Left lung (tissue), 10 donors: ENCODE data around the gene KCTD8. TPM values are rescaled to one million over a fixed set of nuclear protein-coding genes. Genes with fewer than 3 reads are reported as not detected.

Source experiments
- ATAC-seq: fragments of 200-7000 bp; cut with Tn5 transposase; one replicate; pipeline ENCODE4 v1.9.1; 2020; ENCODE audit warnings: moderate library complexity
- DNase-seq, 4 donors: peaks; one replicate each; pipeline ENCODE4 v3.0.0-alpha.2; 2013 to 2020
- H3K27ac ChIP-seq, 2 donors: fragments of 200-600 bp; sonication (generic) in 1 of 2; one replicate each; pipeline versions ENCODE4 v1.5.0 to v1.8.0; 2020 to 2021
- H3K27me3 ChIP-seq, 2 donors: fragments of 200-600 bp; sonication (generic) in 1 of 2; one replicate each; pipeline versions ENCODE4 v1.5.0 to v1.8.0; 2020 to 2021
- H3K36me3 ChIP-seq, 2 donors: fragments of 200-600 bp; sonication (generic) in 1 of 2; one replicate each; pipeline versions ENCODE4 v1.5.0 to v1.8.0; 2020 to 2021
- H3K4me1 ChIP-seq, 2 donors: fragments of 200-600 bp; one replicate each; pipeline ENCODE4 v1.8.0; 2021
- H3K4me3 ChIP-seq, 2 donors: fragments of 200-600 bp; sonication (generic) in 1 of 2; one replicate each; pipeline versions ENCODE4 v1.5.0 to v1.8.0; 2020 to 2021; ENCODE audit warnings: mild to moderate bottlenecking in 1 of 2
- H3K9me3 ChIP-seq, 2 donors: fragments of 200-600 bp; sonication (generic) in 1 of 2; one replicate each; pipeline versions ENCODE4 v1.5.0 to v1.8.0; 2020 to 2021
- intact Hi-C, 2 donors: fragments of 100-400 bp; cut with DNase I; formaldehyde crosslinking; loops; one replicate each; pipeline versions ENCODE4 v1.11.2 to v1.14.2; 2022
- polyA plus RNA-seq, 6 donors: library from polyadenylated mRNA; unstranded; fragments of 120-200 nt; gene quantifications; one replicate each; pipeline ENCODE4 v1.2.1, GENCODE V29; 2013; ENCODE audit not compliant: insufficient read length in 6 of 6
- total RNA-seq, 2 donors: library from RNA; stranded (reverse); fragmentation: NEBNext Ultra II Directional; extraction: Animal tissue kit (Norgen Biotek cat#: 25700); gene quantifications; one replicate each; pipeline ENCODE4 v1.2.1, GENCODE V29; 2021
- TF ChIP-seq, protein P1 (sequence below), 2 donors: fragments of 200-600 bp; sonication (generic) in 1 of 2; IDR thresholded peaks; one replicate each; pipeline versions ENCODE4 v1.5.0 to v1.8.0; 2021; ENCODE audit warnings: antibody characterized with exemption in 2 of 2
- donor health status: DM: no; HTN: yes; CAD: no.
- donor health status: DM: no; HTN: no; CAD: no.

Gene KCTD8
- total and polyA plus RNA-seq, 8 donors = 0.08 to 0.23 (median 0.19) TPM; not detected in 2

DNA sequence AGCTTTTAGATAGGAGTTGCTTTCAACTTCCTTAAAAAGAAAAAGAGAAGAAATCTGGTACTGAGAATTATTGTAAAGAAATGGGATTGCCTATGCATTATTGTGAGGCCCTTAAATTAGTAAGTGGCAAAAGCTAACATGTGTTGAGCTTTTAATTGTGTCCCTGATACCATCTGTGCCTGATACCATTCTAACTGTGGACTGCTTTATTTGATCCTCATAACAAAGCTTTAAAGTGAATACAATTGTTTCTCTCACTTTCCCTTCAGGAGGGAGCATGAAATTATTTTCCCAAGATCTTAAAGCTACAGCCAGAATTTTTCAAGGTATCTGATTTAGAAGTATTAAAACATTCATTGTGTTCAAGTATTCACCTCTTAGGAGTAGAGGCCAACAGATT is 9.9 kb downstream of the KCTD8 start:
- DNase-seq (no peak), ATAC-seq (no peak)
- H3K4me1 ChIP-seq = no peaks in the 10 kb centered on the region
- H3K27me3 ChIP-seq = peaks cover 0 to under 1% of the 10 kb centered on the region in 2 donors
- no peaks in the 10 kb centered on the region for H3K9me3 ChIP-seq
- H3K4me3 ChIP-seq = no peak overlapping the region
- no peaks in the 10 kb centered on the region for H3K36me3 ChIP-seq
- H3K27ac ChIP-seq = no peak overlapping the region
- intact Hi-C loops = no loop called here
- TF ChIP-seq, protein P1, sequence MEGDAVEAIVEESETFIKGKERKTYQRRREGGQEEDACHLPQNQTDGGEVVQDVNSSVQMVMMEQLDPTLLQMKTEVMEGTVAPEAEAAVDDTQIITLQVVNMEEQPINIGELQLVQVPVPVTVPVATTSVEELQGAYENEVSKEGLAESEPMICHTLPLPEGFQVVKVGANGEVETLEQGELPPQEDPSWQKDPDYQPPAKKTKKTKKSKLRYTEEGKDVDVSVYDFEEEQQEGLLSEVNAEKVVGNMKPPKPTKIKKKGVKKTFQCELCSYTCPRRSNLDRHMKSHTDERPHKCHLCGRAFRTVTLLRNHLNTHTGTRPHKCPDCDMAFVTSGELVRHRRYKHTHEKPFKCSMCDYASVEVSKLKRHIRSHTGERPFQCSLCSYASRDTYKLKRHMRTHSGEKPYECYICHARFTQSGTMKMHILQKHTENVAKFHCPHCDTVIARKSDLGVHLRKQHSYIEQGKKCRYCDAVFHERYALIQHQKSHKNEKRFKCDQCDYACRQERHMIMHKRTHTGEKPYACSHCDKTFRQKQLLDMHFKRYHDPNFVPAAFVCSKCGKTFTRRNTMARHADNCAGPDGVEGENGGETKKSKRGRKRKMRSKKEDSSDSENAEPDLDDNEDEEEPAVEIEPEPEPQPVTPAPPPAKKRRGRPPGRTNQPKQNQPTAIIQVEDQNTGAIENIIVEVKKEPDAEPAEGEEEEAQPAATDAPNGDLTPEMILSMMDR (IDR thresholded peaks at IDR 0.05) = no peak

DNA sequence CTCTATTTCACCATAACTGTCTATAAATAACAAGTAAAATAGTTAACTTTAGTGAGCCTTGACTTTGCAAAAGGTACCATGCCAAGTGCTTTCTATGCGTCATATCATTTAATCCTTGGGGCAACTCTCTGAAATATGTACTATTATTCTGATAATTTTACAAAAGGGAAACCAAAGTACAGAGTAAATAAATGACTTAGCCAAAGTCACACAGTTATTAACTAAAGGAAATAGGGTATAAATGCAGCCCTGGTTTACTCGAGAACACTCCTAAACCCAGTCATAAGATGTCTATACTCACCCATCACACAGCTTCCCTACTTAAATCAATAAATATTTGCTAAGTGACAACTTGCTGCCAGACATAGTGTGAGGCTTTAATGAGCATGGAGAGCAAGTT is 14.4 kb downstream of the KCTD8 start:
- DNase-seq = no peak
- Histone ChIP-seq H3K27ac (no peak overlapping the region), H3K36me3 (no peaks in the 10 kb centered on the region), H3K27me3 (no peaks in the 10 kb centered on the region), H3K4me1 (no peaks in the 10 kb centered on the region), H3K9me3 (no peaks in the 10 kb centered on the region), H3K4me3 (no peak overlapping the region)
- no peak for ATAC-seq
- intact Hi-C loops = no loop called here
- TF ChIP-seq, protein P1 (IDR thresholded peaks at IDR 0.05) = no peak

DNA sequence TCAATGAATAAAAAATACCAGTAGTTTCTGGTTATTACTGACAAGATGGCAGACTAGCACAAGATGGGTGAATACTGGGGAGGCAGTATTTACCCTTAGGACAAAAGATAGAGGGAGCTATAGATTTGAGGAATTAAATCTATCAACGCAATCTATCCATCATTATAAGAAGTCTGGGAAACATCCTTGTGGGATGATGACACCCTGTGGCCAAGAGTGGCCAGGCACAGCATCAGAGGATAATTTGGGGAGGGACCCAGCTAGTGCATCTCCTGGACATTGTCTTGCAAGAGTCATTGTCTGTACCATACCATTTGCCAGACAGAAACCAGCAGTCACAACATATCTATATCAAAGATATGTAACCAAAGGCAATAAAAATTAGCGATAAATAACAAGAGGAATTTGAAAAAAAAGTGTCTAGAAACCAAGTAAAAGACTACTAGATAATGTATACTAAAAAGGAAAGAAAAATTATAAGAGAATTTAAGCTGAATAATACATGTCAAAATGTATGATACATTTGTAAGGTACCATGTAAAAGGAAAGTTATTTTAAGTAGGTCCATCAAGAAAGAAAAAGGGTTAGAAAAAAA is 22.9 kb downstream of the KCTD8 start:
- intact Hi-C loops = no loop called here
- Histone ChIP-seq H3K4me1 (no peaks in the 10 kb centered on the region), H3K4me3 (no peak overlapping the region), H3K9me3 (no peaks in the 10 kb centered on the region), H3K27me3 (no peaks in the 10 kb centered on the region), H3K36me3 (no peaks in the 10 kb centered on the region), H3K27ac (no peak overlapping the region)
- ATAC-seq (no peak), DNase-seq (peak in 1 of 4 donors; percentile 3)
- TF ChIP-seq, protein P1 (IDR thresholded peaks at IDR 0.05) = no peak

DNA sequence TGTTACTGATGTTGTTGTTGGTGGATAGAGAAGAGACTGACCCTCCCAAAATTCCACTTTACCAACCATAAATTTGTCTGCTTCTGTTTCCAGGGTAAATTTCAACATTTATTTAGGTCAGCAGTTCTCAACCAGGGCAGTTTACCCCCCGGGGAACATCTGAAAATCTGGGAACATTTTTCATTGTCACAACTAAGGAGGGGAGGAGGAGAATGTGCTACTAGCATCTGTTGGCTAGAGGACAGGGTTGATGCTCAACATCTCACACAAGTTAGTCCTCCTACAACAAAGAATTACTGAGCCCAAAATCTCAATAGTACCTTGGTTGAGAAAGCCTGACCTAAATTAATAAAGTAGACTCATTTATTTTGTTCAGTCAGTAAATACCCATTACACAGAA is 25.7 kb downstream of the KCTD8 start:
- TF ChIP-seq, protein P1 (IDR thresholded peaks at IDR 0.05) = no peak
- ATAC-seq (no peak), DNase-seq (no peak)
- Histone ChIP-seq H3K4me3 (no peak overlapping the region), H3K27ac (no peak overlapping the region), H3K4me1 (no peaks in the 10 kb centered on the region), H3K36me3 (no peaks in the 10 kb centered on the region), H3K27me3 (no peaks in the 10 kb centered on the region), H3K9me3 (no peaks in the 10 kb centered on the region)
- intact Hi-C loops = no loop called here

DNA sequence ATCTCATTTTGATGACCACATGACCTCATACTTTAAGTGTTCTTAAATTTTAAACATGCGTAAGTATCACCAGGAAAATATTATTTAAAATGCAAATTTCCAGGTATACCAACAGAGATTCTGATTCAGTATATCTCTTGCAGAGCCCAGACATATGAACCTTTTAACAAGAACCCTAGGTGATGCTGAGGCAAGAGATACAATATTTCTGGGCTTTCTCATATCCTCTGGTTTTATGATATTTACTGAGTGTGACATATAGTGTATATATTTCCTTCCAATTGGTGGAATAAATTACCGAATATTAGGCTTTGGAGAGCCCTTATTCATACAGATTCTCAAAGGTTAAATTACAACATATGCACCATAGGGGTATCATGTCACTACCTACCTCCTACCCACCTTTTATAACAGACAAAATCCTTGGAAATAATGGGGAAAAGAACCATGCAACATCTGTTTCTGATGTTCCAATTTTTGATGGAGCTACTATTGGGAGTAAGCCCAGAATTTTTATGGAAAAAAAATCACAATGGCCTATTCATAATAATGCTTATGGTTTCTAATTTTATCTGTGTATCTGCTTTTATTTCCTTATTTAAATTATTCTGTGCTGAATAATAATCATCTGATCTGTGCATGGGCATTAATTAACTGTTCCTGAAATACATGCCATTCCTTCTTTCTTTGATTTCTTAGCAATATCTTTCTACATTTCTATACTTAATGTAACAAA is 27.1 kb downstream of the KCTD8 start:
- no peaks in the 10 kb centered on the region for H3K4me1 ChIP-seq
- H3K4me3 ChIP-seq = no peak overlapping the region
- TF ChIP-seq, protein P1 (IDR thresholded peaks at IDR 0.05) = no peak
- ATAC-seq (no peak), DNase-seq (no peak)
- intact Hi-C loops = no loop called here
- no peaks in the 10 kb centered on the region for H3K27me3 ChIP-seq
- no peaks in the 10 kb centered on the region for H3K36me3 ChIP-seq
- no peaks in the 10 kb centered on the region for H3K9me3 ChIP-seq
- no peak overlapping the region for H3K27ac ChIP-seq
